ENCODE measurements around the gene CCL2.

CCL2 gene

GRCh38 chr17:34242587-34243363 is 12.3 kb upstream of the CCL2 start:
- no peak for DNase-seq

- no peak for DNase-seq
Observed at GRCh38 chr17:34243364-34244320, 11.4 kb upstream of the CCL2 start.

- DNase-seq = no peak
Observed at GRCh38 chr17:34245351-34245905, 9.7 kb upstream of the CCL2 start.

GRCh38 chr17:34246446-34246845 is 8.6 kb upstream of the CCL2 start:
- no peak for DNase-seq

- no peak for DNase-seq
Observed at GRCh38 chr17:34246881-34247280, 8.2 kb upstream of the CCL2 start.

- DNase-seq = no peak
Observed at GRCh38 chr17:34248511-34249024, 6.5 kb upstream of the CCL2 start.

- DNase-seq = no peak
Observed at GRCh38 chr17:34249061-34249460, 6.0 kb upstream of the CCL2 start.

- DNase-seq = no peak
Observed at GRCh38 chr17:34249478-34249877, 5.6 kb upstream of the CCL2 start.

GRCh38 chr17:34251186-34251585 is 3.9 kb upstream of the CCL2 start:
- DNase-seq = no peak

- no peak for DNase-seq
Observed at GRCh38 chr17:34252095-34252443, 3.0 kb upstream of the CCL2 start.

GRCh38 chr17:34252444-34253138 is 2.5 kb upstream of the CCL2 start:
- DNase-seq = no peak

GRCh38 chr17:34253139-34253525 is 2.0 kb upstream of the CCL2 start:
- DNase-seq = no peak

GRCh38 chr17:34254146-34254545 is 939 bp upstream of the CCL2 start:
- DNase-seq = no peak

- no peak for DNase-seq
Observed at GRCh38 chr17:34255381-34255732, 272 bp downstream of the CCL2 start.

- no peak for DNase-seq
Observed at GRCh38 chr17:34255841-34256240, 756 bp downstream of the CCL2 start.

GRCh38 chr17:34257299-34257985 is 2.4 kb downstream of the CCL2 start:
- no peak for DNase-seq

GRCh38 chr17:34257986-34258326 is 2.9 kb downstream of the CCL2 start:
- DNase-seq = no peak

GRCh38 chr17:34259146-34259545 is 4.1 kb downstream of the CCL2 start:
- DNase-seq = no peak

GRCh38 chr17:34260861-34261260 is 5.8 kb downstream of the CCL2 start:
- no peak for DNase-seq

GRCh38 chr17:34261568-34262337 is 6.7 kb downstream of the CCL2 start:
- no peak for DNase-seq

GRCh38 chr17:34265711-34266110 is 10.6 kb downstream of the CCL2 start:
- no peak for DNase-seq

GRCh38 chr17:34269969-34270368 is 14.9 kb downstream of the CCL2 start, which contains the start of gene CCL7:
CCL7 (plus strand) TSS chr17:34270221; CDS start chr17:34270291, 70 bp downstream.
- DNase-seq = no peak

All from NCI-H2081 treated with DMSO at 0.1 percent for 48 hours (cell line).